Left lung (tissue), 10 donors: ENCODE results near the gene MICAL1. TPM values are rescaled to one million over a fixed set of nuclear protein-coding genes. Genes with fewer than 3 reads are reported as not detected.

ENCODE experiments used
- ATAC-seq: fragments of 200-7000 bp; cut with Tn5 transposase; one replicate; pipeline ENCODE4 v1.9.1; 2020; ENCODE audit warnings: moderate library complexity
- DNase-seq, 4 donors: peaks; one replicate each; pipeline ENCODE4 v3.0.0-alpha.2; 2013 to 2020
- H3K27ac ChIP-seq, 2 donors: fragments of 200-600 bp; sonication (generic) in 1 of 2; one replicate each; pipeline versions ENCODE4 v1.5.0 to v1.8.0; 2020 to 2021
- H3K27me3 ChIP-seq, 2 donors: fragments of 200-600 bp; sonication (generic) in 1 of 2; one replicate each; pipeline versions ENCODE4 v1.5.0 to v1.8.0; 2020 to 2021
- H3K36me3 ChIP-seq, 2 donors: fragments of 200-600 bp; sonication (generic) in 1 of 2; one replicate each; pipeline versions ENCODE4 v1.5.0 to v1.8.0; 2020 to 2021
- H3K4me1 ChIP-seq, 2 donors: fragments of 200-600 bp; one replicate each; pipeline ENCODE4 v1.8.0; 2021
- H3K4me3 ChIP-seq, 2 donors: fragments of 200-600 bp; sonication (generic) in 1 of 2; one replicate each; pipeline versions ENCODE4 v1.5.0 to v1.8.0; 2020 to 2021; ENCODE audit warnings: mild to moderate bottlenecking in 1 of 2
- H3K9me3 ChIP-seq, 2 donors: fragments of 200-600 bp; sonication (generic) in 1 of 2; one replicate each; pipeline versions ENCODE4 v1.5.0 to v1.8.0; 2020 to 2021
- intact Hi-C, 2 donors: fragments of 100-400 bp; cut with DNase I; formaldehyde crosslinking; loops; one replicate each; pipeline versions ENCODE4 v1.11.2 to v1.14.2; 2022
- polyA plus RNA-seq, 6 donors: library from polyadenylated mRNA; unstranded; fragments of 120-200 nt; gene quantifications; one replicate each; pipeline ENCODE4 v1.2.1, GENCODE V29; 2013; ENCODE audit not compliant: insufficient read length in 6 of 6
- total RNA-seq, 2 donors: library from RNA; stranded (reverse); fragmentation: NEBNext Ultra II Directional; extraction: Animal tissue kit (Norgen Biotek cat#: 25700); gene quantifications; one replicate each; pipeline ENCODE4 v1.2.1, GENCODE V29; 2021
- TF ChIP-seq, protein P1 (sequence below), 2 donors: fragments of 200-600 bp; sonication (generic) in 1 of 2; IDR thresholded peaks; one replicate each; pipeline versions ENCODE4 v1.5.0 to v1.8.0; 2021; ENCODE audit warnings: antibody characterized with exemption in 2 of 2
- donor health status: DM: no; HTN: yes; CAD: no.
- donor health status: DM: no; HTN: no; CAD: no.

The MICAL1 gene
- total and polyA plus RNA-seq, 8 donors: 55.7 to 70.9 (median 60.5) TPM

- Histone ChIP-seq H3K27ac (no peak overlapping the region), H3K36me3 (no peaks in the 10 kb centered on the region), H3K27me3 (no peaks in the 10 kb centered on the region), H3K4me3 (no peak overlapping the region), H3K9me3 (no peaks in the 10 kb centered on the region), H3K4me1 (no peaks in the 10 kb centered on the region)
- intact Hi-C loops: no loop called here
- TF ChIP-seq, protein P1, sequence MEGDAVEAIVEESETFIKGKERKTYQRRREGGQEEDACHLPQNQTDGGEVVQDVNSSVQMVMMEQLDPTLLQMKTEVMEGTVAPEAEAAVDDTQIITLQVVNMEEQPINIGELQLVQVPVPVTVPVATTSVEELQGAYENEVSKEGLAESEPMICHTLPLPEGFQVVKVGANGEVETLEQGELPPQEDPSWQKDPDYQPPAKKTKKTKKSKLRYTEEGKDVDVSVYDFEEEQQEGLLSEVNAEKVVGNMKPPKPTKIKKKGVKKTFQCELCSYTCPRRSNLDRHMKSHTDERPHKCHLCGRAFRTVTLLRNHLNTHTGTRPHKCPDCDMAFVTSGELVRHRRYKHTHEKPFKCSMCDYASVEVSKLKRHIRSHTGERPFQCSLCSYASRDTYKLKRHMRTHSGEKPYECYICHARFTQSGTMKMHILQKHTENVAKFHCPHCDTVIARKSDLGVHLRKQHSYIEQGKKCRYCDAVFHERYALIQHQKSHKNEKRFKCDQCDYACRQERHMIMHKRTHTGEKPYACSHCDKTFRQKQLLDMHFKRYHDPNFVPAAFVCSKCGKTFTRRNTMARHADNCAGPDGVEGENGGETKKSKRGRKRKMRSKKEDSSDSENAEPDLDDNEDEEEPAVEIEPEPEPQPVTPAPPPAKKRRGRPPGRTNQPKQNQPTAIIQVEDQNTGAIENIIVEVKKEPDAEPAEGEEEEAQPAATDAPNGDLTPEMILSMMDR (IDR thresholded peaks at IDR 0.05): no peak
- no peak for ATAC-seq
- no peak for DNase-seq
Measured at GRCh38 chr6:109496036-109496772, 40.6 kb upstream of the MICAL1 start.

- intact Hi-C loops: no loop called here
- TF ChIP-seq, protein P1 (IDR thresholded peaks at IDR 0.05): no peak
- no peak for ATAC-seq
Measured at GRCh38 chr6:109493865-109494264, 38.3 kb upstream of the MICAL1 start.

DNA sequence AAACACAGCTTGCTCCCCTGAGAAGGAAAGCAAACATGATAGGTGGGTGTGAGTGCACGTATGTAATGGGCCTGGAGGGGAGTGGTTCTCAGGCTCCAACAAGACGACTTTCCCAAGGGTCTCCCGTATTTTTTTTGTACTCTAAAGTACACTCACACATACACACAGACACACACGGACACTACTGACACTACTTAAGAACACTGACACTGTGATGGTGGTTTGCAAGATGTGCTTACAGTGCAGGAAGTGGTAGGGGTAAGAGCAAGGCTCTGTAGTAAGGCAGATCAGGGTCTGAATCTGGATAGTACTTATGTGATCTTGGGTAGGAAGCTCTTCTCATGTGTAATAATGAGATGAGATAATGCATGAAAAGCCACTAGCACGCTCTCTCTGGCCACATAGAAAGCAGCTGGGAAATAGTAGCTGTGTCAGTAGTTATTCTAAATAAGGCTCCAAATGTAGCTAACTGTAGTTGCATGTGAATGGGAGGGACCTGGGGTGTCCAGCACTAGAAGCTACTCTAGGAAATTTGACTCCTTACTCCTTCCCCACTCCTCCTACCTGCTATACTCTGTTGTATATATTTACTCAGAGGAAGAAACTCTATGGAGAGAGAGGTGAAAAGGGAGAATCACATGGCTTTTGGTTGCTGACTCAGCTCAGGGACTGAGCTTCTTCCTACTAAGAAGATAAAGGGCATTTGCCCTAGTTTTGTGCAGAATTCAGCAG, 35.8 kb upstream of the MICAL1 start:
- TF ChIP-seq, protein P1 (IDR thresholded peaks at IDR 0.05): no peak
- ATAC-seq (peak; percentile 47), DNase-seq (no peak)
- Histone ChIP-seq H3K4me3 (no peak overlapping the region), H3K9me3 (no peaks in the 10 kb centered on the region), H3K27ac (no peak overlapping the region), H3K4me1 (no peaks in the 10 kb centered on the region), H3K36me3 (no peaks in the 10 kb centered on the region), H3K27me3 (no peaks in the 10 kb centered on the region)
- intact Hi-C loops: no loop called here

More at GRCh38 chr6:109493865-109494264, 38.3 kb upstream of the MICAL1 start:
- no peaks in the 10 kb centered on the region for H3K9me3 ChIP-seq
- H3K4me3 ChIP-seq: no peak overlapping the region
- DNase-seq: no peak
- H3K4me1 ChIP-seq: no peaks in the 10 kb centered on the region
- H3K27me3 ChIP-seq: no peaks in the 10 kb centered on the region
- no peaks in the 10 kb centered on the region for H3K36me3 ChIP-seq
- H3K27ac ChIP-seq: no peak overlapping the region

GRCh38 chr6:109490713-109491112, 35.1 kb upstream of the MICAL1 start:
- Histone ChIP-seq H3K9me3 (no peaks in the 10 kb centered on the region), H3K27ac (no peak overlapping the region), H3K4me1 (no peaks in the 10 kb centered on the region), H3K4me3 (no peak overlapping the region), H3K27me3 (no peaks in the 10 kb centered on the region), H3K36me3 (no peaks in the 10 kb centered on the region)
- ATAC-seq: no peak
- DNase-seq: no peak
- TF ChIP-seq, protein P1 (IDR thresholded peaks at IDR 0.05): no peak
- intact Hi-C loops: no loop called here

GRCh38 chr6:109488001-109488400, 32.4 kb upstream of the MICAL1 start:
- no peak overlapping the region for H3K4me3 ChIP-seq
- no peak for ATAC-seq
- peaks cover 0 to 6% of the 10 kb centered on the region in 2 donors for H3K4me1 ChIP-seq
- no peaks in the 10 kb centered on the region for H3K27me3 ChIP-seq
- no peaks in the 10 kb centered on the region for H3K9me3 ChIP-seq
- intact Hi-C loops: no loop called here
- no peaks in the 10 kb centered on the region for H3K36me3 ChIP-seq
- TF ChIP-seq, protein P1 (IDR thresholded peaks at IDR 0.05): no peak
- H3K27ac ChIP-seq: no peak overlapping the region
- no peak for DNase-seq
